ENCODE measurements around the gene OR2L5. TPM values are rescaled to one million over a fixed set of nuclear protein-coding genes. Genes with fewer than 3 reads are reported as not detected.

Gene OR2L5
- total RNA-seq, 4 donors from 2014 or later: not detected

GRCh38 chr1:248055261-248055660 lies 41.8 kb downstream of the OR2L5 start:
- no peak for ATAC-seq (ENCODE audit: low FRiP score)
- no peak for DNase-seq (ENCODE audit: low spot score)
- TF ChIP-seq CTCF (IDR thresholded peaks at IDR 0.05): no peak

GRCh38 chr1:248065071-248065470 lies 51.6 kb downstream of the OR2L5 start:
- DNase-seq (ENCODE audit: low spot score): no peak
- no peak for TF ChIP-seq CTCF (IDR thresholded peaks at IDR 0.05)
- no peak for ATAC-seq (ENCODE audit: low FRiP score)

- ATAC-seq (ENCODE audit: low FRiP score) (no peak), DNase-seq (ENCODE audit: low spot score) (no peak)
- TF ChIP-seq CTCF (IDR thresholded peaks at IDR 0.05): no peak
Measured at GRCh38 chr1:248065604-248066003, 52.1 kb downstream of the OR2L5 start.

Small RNA genes within 50 kb of the gene (small RNA-seq; reads per million reads assigned to genes)
- not detected for gene RF00019

Other genes starting within 250 kb of the OR2L5 start
- gene OR14A16, start 189.5 kb upstream of the OR2L5 start, total RNA-seq: not detected
- gene OR11L1, start 171.8 kb upstream of the OR2L5 start, total RNA-seq: not detected
- gene TRIM58, start 156.5 kb upstream of the OR2L5 start, total RNA-seq: 1 to 10 TPM in 2 of 4 donors, under 1 TPM in 2; 0.32 to 9.5 (median 1.1) TPM
- gene OR2W3, start 118.1 kb upstream of the OR2L5 start, total RNA-seq: 1 to 10 TPM in 1 of 4 donors, not detected in 3; 3.5 TPM
- gene OR2T8, start 93.4 kb upstream of the OR2L5 start, total RNA-seq: not detected
- gene OR2AJ1, start 88.8 kb upstream of the OR2L5 start, total RNA-seq: not detected
- not detected for gene OR2L8, start 64.8 kb upstream of the OR2L5 start, total RNA-seq
- not detected for gene OR2AK2, start 48.4 kb upstream of the OR2L5 start, total RNA-seq
- under 1 TPM in 1 of 4 donors, not detected in 3; 0.19 TPM for gene OR2L2, start 16.4 kb downstream of the OR2L5 start, total RNA-seq
- gene OR2L3, start 33.2 kb downstream of the OR2L5 start, total RNA-seq: not detected
- not detected for gene OR2L13, start 81.5 kb downstream of the OR2L5 start, total RNA-seq
- not detected for gene OR2M5, start 131.5 kb downstream of the OR2L5 start, total RNA-seq
- gene OR2M2, start 161.2 kb downstream of the OR2L5 start, total RNA-seq: not detected
- not detected for gene OR2M3, start 183.6 kb downstream of the OR2L5 start, total RNA-seq
- not detected for gene OR2M4, start 217.8 kb downstream of the OR2L5 start, total RNA-seq